ENCODE data around the gene SRSF8. TPM values are rescaled to one million over a fixed set of nuclear protein-coding genes. Genes with fewer than 3 reads are reported as not detected.

Gene SRSF8
- total RNA-seq, 1 donor from 2014 or later: 46.8 TPM

- DNase-seq: no peak
- ChIA-PET POLR2A (interaction anchor here (1.0 to 2.0 kb wide), 2 partner anchors 9 to 13 kb away, joined by 6 to 10 read pairs; partner anchors contain the start of genes ENDOD1 and SRSF8), CTCF (interaction anchor here (2.4 kb wide), 1 partner anchor 10 kb away, joined by 6 read pairs; the partner anchor contains the start of gene SRSF8)
- Mint-ChIP-seq H3K9me3 (no peaks in the 10 kb centered on the region), H3K4me1 (peaks cover 5% of the 10 kb centered on the region), H3K36me3 (ENCODE audit: low read depth) (peaks cover 3% of the 10 kb centered on the region), H3K4me3 (no peak overlapping the region), H3K27ac (no peak overlapping the region), H3K27me3 (no peaks in the 10 kb centered on the region)
- intact Hi-C loops (cut with micrococcal nuclease): no loop called here
- no peak for ATAC-seq (ENCODE audit: low read depth)
- TF ChIP-seq CTCF (IDR thresholded peaks at IDR 0.05): no peak
These were observed 10.3 kb downstream of the SRSF8 start for GRCh38 chr11:95076981-95077380.

GRCh38 chr11:95078526-95078925, 11.8 kb downstream of the SRSF8 start:
- no peaks in the 10 kb centered on the region for H3K9me3 Mint-ChIP-seq
- peaks cover 4% of the 10 kb centered on the region for H3K4me1 Mint-ChIP-seq
- intact Hi-C loops (cut with micrococcal nuclease): no loop called here
- ChIA-PET POLR2A (no interaction called here), CTCF (no interaction called here)
- TF ChIP-seq CTCF (IDR thresholded peaks at IDR 0.05): no peak
- DNase-seq: no peak
- H3K36me3 Mint-ChIP-seq (ENCODE audit: low read depth): no peaks in the 10 kb centered on the region
- no peak overlapping the region for H3K27ac Mint-ChIP-seq
- no peak for ATAC-seq (ENCODE audit: low read depth)
- no peak overlapping the region for H3K4me3 Mint-ChIP-seq
- no peaks in the 10 kb centered on the region for H3K27me3 Mint-ChIP-seq

GRCh38 chr11:95081010-95081409, 14.3 kb downstream of the SRSF8 start:
- peaks cover 4% of the 10 kb centered on the region for H3K4me1 Mint-ChIP-seq
- no peaks in the 10 kb centered on the region for H3K9me3 Mint-ChIP-seq
- H3K27ac Mint-ChIP-seq: no peak overlapping the region
- intact Hi-C loops (cut with micrococcal nuclease): no loop called here
- no peak for TF ChIP-seq CTCF (IDR thresholded peaks at IDR 0.05)
- no peaks in the 10 kb centered on the region for H3K36me3 Mint-ChIP-seq (ENCODE audit: low read depth)
- no peak for DNase-seq
- no peaks in the 10 kb centered on the region for H3K27me3 Mint-ChIP-seq
- no peak overlapping the region for H3K4me3 Mint-ChIP-seq
- POLR2A ChIA-PET: no interaction called here
- CTCF ChIA-PET: interaction anchor here (1.0 kb wide), 1 partner anchor 10 kb away, joined by 4 read pairs; no protein-coding TSS in a partner anchor
- ATAC-seq (ENCODE audit: low read depth): no peak

- H3K4me1 Mint-ChIP-seq: peaks cover 3% of the 10 kb centered on the region
- no peaks in the 10 kb centered on the region for H3K36me3 Mint-ChIP-seq (ENCODE audit: low read depth)
- H3K4me3 Mint-ChIP-seq: no peak overlapping the region
- H3K27me3 Mint-ChIP-seq: no peaks in the 10 kb centered on the region
- DNase-seq (no peak), ATAC-seq (ENCODE audit: low read depth) (no peak)
- ChIA-PET POLR2A (interaction anchor here (1.0 kb wide), 1 partner anchor 13 kb away, joined by 3 read pairs; no protein-coding TSS in a partner anchor), CTCF (interaction anchor here (1.0 kb wide), 1 partner anchor 10 kb away, joined by 4 read pairs; no protein-coding TSS in a partner anchor)
- H3K27ac Mint-ChIP-seq: no peak overlapping the region
- intact Hi-C loops (cut with micrococcal nuclease): no loop called here
- TF ChIP-seq CTCF (IDR thresholded peaks at IDR 0.05): no peak
- H3K9me3 Mint-ChIP-seq: no peaks in the 10 kb centered on the region
These were observed 14.7 kb downstream of the SRSF8 start for GRCh38 chr11:95081412-95081811.

GRCh38 chr11:95082576-95083001, 15.9 kb downstream of the SRSF8 start:
- POLR2A ChIA-PET: interaction anchor here (1.0 kb wide), 1 partner anchor 14 kb away, joined by 3 read pairs; no protein-coding TSS in a partner anchor
- DNase-seq (no peak), ATAC-seq (ENCODE audit: low read depth) (no peak)
- Mint-ChIP-seq H3K36me3 (ENCODE audit: low read depth) (no peaks in the 10 kb centered on the region), H3K27me3 (no peaks in the 10 kb centered on the region), H3K4me3 (no peak overlapping the region), H3K27ac (no peak overlapping the region), H3K4me1 (no peaks in the 10 kb centered on the region), H3K9me3 (no peaks in the 10 kb centered on the region)
- no peak for TF ChIP-seq CTCF (IDR thresholded peaks at IDR 0.05)
- CTCF ChIA-PET: no interaction called here
- intact Hi-C loops (cut with micrococcal nuclease): no loop called here

Data from activated B cell treated with CpG ODN at 0.5 μM for 24 hours (primary cell).